HepG2 (cell line): ENCODE results near the gene CENPM. TPM values are rescaled to one million over a fixed set of nuclear protein-coding genes. Genes with fewer than 3 reads are reported as not detected.
A peak's percentile ranks its signal among the peaks of the same experiment; 100 is the strongest.

Source experiments
- GATAD2A ChIP-seq: IDR thresholded peaks from 2 replicates; pipeline ENCODE4 v1.6.1; 2016
- HBP1 ChIP-seq: IDR thresholded peaks from 2 replicates; pipeline ENCODE4 v1.6.1; 2016; ENCODE audit warnings: low read depth, control low read depth
- HDAC1 ChIP-seq: sonication (generic); formaldehyde crosslinking; IDR thresholded peaks from 2 replicates; pipeline ENCODE4 v1.5.1; 2020; ENCODE audit warnings: mild to moderate bottlenecking, missing genetic modification reagents
- HNF4A ChIP-seq: sonication (generic); formaldehyde crosslinking; IDR thresholded peaks from 2 replicates; pipeline ENCODE4 v1.4.0; 2020; ENCODE audit warnings: missing genetic modification reagents
- HOMEZ ChIP-seq: IDR thresholded peaks from 2 replicates; pipeline ENCODE4 v1.6.1; 2016; ENCODE audit warnings: low read depth
- IRF2 ChIP-seq: IDR thresholded peaks from 2 replicates; pipeline ENCODE4 v1.6.1; 2018; ENCODE audit warnings: missing genetic modification reagents, missing compliant biosample characterization
- NBN ChIP-seq: fragments of 450-650 bp; conservative IDR thresholded peaks from 2 replicates; pipeline ENCODE4 v1.6.1; 2017
- NFYC ChIP-seq: IDR thresholded peaks from 2 replicates; pipeline ENCODE4 v1.6.1; 2016; ENCODE audit warnings: missing genetic modification reagents, missing compliant biosample characterization
- POGK ChIP-seq: sonication (generic); formaldehyde crosslinking; conservative IDR thresholded peaks from 2 replicates; pipeline ENCODE4 v1.8.0; 2022; ENCODE audit warnings: mild to moderate bottlenecking, moderate library complexity, missing genetic modification reagents
- POGZ ChIP-seq: sonication (generic); formaldehyde crosslinking; IDR thresholded peaks from 2 replicates; pipeline ENCODE4 v1.4.0; 2020; ENCODE audit warnings: mild to moderate bottlenecking, missing genetic modification reagents
- RORA ChIP-seq: sonication (generic); formaldehyde crosslinking; IDR thresholded peaks from 2 replicates; pipeline ENCODE4 v1.5.0; 2020; ENCODE audit warnings: mild to moderate bottlenecking, missing genetic modification reagents, moderate library complexity
- TFDP2 ChIP-seq: sonication (generic); formaldehyde crosslinking; IDR thresholded peaks from 2 replicates; pipeline ENCODE4 v1.4.0; 2020; ENCODE audit warnings: missing genetic modification reagents
- ZBTB33 ChIP-seq: sonication (generic); formaldehyde crosslinking; IDR thresholded peaks from 2 replicates; pipeline ENCODE4 v1.4.0; 2020; ENCODE audit warnings: missing genetic modification reagents
- ZBTB38 ChIP-seq: sonication (generic); formaldehyde crosslinking; IDR thresholded peaks from 2 replicates; pipeline ENCODE4 v1.5.1; 2020; ENCODE audit warnings: mild to moderate bottlenecking, missing genetic modification reagents
- ZFX ChIP-seq: sonication (generic); formaldehyde crosslinking; IDR thresholded peaks from 2 replicates; pipeline ENCODE4 v1.4.0; 2020; ENCODE audit warnings: mild to moderate bottlenecking, low read depth, missing genetic modification reagents, moderate library complexity
- ZNF256 ChIP-seq: sonication (generic); formaldehyde crosslinking; conservative IDR thresholded peaks from 2 replicates; pipeline ENCODE4 v1.4.0; 2020; ENCODE audit warnings: missing genetic modification reagents
- ZNF484 ChIP-seq: sonication (generic); formaldehyde crosslinking; IDR thresholded peaks from 2 replicates; pipeline ENCODE4 v1.5.1; 2020; ENCODE audit warnings: mild to moderate bottlenecking, low read depth, missing genetic modification reagents, borderline replicate concordance
- ZNF501 ChIP-seq: sonication (generic); formaldehyde crosslinking; IDR thresholded peaks from 2 replicates; pipeline ENCODE4 v1.5.1; 2020; ENCODE audit warnings: mild to moderate bottlenecking, moderate library complexity, missing genetic modification reagents
- ZNF7 ChIP-seq: IDR thresholded peaks from 2 replicates; pipeline ENCODE4 v1.6.1; 2016; ENCODE audit warnings: missing biosample characterization, missing genetic modification reagents
- ZNF816 ChIP-seq: sonication (generic); formaldehyde crosslinking; IDR thresholded peaks from 2 replicates; pipeline ENCODE4 v1.8.0; 2022; ENCODE audit warnings: missing genetic modification reagents, mild to moderate bottlenecking, borderline replicate concordance
- polyA plus RNA-seq, 8 experiments: library from polyadenylated mRNA; depleted of rRNA in 3 of 8; stranded (reverse) in 7 of 8; unstranded in 1 of 8; fragments of >200 nt; fragmentation: Illumina TruSeq in 4 of 8; extraction: Trizol in 4 of 8; gene quantifications; 2 replicates each; pipeline versions ENCODE4 v1.2.1 to v1.2.3, GENCODE V29; 2011 to 2016; ENCODE audit warnings: low read depth in 4 of 8, missing spikeins in 1 of 8, mixed read lengths in 1 of 8; ENCODE audit not compliant: insufficient read depth in 1 of 8
- total RNA-seq, 5 experiments: library from RNA; depleted of rRNA; stranded (reverse); fragments of >200 nt; fragmentation: Illumina TruSeq; extraction: Trizol; gene quantifications; 2 replicates each; pipeline ENCODE4 v1.2.3, GENCODE V29; 2016; ENCODE audit warnings: low read depth in 1 of 5

Gene CENPM
- total and polyA plus RNA-seq, 2 of the 13 experiments (the other 11 are each of a cell fraction or from before 2014, with no cell fraction given): 11.2 to 37.3 TPM

GRCh38 chr22:41940832-41941765 is 5.9 kb downstream of the CENPM start (continued):
- TF ChIP-seq RORA (CRISPR knock-in tag) (no peak), ZNF816 (CRISPR knock-in tag) (no peak), POGZ (CRISPR knock-in tag) (no peak), NFYC (CRISPR knock-in tag) (0 out of 2 replicates have a peak, but pooled peaks have one; percentile 11), ZBTB33 (CRISPR knock-in tag) (peak; percentile 81; the same call in 1 of the 2 replicates), GATAD2A (CRISPR knock-in tag) (peak; percentile 17; the same call in 1 of the 2 replicates), ZNF484 (CRISPR knock-in tag) (no peak), IRF2 (CRISPR knock-in tag) (0 out of 2 replicates have a peak, but pooled peaks have one; percentile 53), NBN (no peak), HDAC1 (CRISPR knock-in tag) (0 out of 2 replicates have a peak, but pooled peaks have one; percentile 43), ZBTB38 (peak; percentile 55; the same call in 1 of the 2 replicates), HBP1 (CRISPR knock-in tag) (no peak), HOMEZ (0 out of 2 replicates have a peak, but pooled peaks have one; percentile 18), ZNF501 (CRISPR knock-in tag) (no peak), HNF4A (CRISPR knock-in tag) (peak; percentile 55), ZFX (peak; percentile 35; the same call in 1 of the 2 replicates), POGK (0 out of 2 replicates have a peak, but pooled peaks have one; percentile 18), ZNF7 (CRISPR knock-in tag) (no peak), TFDP2 (CRISPR knock-in tag) (peak; percentile 22; the same call in 1 of the 2 replicates), ZNF256 (CRISPR knock-in tag) (no peak)
